ENCODE data around the gene OPCML.

OPCML gene

GRCh38 chr11:133338588-133338987 lies 193.7 kb downstream of the OPCML start:
- in situ Hi-C loops (cut with HindIII; ENCODE audit: low pct_ligation_motif_present, low sequenced_read_pairs) = no loop called here
- TF ChIP-seq, protein P1, sequence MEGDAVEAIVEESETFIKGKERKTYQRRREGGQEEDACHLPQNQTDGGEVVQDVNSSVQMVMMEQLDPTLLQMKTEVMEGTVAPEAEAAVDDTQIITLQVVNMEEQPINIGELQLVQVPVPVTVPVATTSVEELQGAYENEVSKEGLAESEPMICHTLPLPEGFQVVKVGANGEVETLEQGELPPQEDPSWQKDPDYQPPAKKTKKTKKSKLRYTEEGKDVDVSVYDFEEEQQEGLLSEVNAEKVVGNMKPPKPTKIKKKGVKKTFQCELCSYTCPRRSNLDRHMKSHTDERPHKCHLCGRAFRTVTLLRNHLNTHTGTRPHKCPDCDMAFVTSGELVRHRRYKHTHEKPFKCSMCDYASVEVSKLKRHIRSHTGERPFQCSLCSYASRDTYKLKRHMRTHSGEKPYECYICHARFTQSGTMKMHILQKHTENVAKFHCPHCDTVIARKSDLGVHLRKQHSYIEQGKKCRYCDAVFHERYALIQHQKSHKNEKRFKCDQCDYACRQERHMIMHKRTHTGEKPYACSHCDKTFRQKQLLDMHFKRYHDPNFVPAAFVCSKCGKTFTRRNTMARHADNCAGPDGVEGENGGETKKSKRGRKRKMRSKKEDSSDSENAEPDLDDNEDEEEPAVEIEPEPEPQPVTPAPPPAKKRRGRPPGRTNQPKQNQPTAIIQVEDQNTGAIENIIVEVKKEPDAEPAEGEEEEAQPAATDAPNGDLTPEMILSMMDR (IDR thresholded peaks at IDR 0.05; ENCODE audit: low read depth, low read length, missing control alignments) = no peak

DNA sequence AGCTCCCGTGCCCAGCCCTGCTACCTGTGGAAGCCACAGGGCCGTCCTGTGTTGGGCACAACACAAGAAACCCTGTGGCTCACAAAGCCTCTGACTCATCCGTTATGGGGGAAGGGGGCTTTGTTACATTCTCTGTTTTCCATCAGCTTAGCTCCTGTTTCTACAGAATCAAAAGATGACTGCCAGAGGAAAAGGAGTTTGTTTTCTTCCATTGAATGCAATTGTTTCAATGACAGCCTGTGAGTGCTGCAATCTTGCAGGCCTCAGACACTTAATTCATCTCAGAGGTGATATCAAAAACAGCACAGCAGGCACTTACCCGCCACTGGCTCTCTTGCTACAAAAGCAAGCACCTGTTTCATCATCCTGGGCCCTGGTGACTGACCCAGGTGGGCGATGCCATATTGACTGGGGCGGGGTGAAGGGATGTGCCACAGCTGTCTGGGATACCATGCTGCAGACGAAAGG lies 194.3 kb downstream of the OPCML start:
- no peak for DNase-seq
- TF ChIP-seq, protein P1 (IDR thresholded peaks at IDR 0.05; ENCODE audit: low read depth, low read length, missing control alignments) = no peak
- in situ Hi-C loops (cut with HindIII; ENCODE audit: low pct_ligation_motif_present, low sequenced_read_pairs) = no loop called here
- Histone ChIP-seq H3K36me3 (replicated peaks) (no peaks in the 10 kb centered on the region), H3K27me3 (replicated peaks) (no peaks in the 10 kb centered on the region), H3K4me3 (ENCODE audit: low read depth, low read length) (no peak overlapping the region), H3K27ac (no peak overlapping the region)

More at GRCh38 chr11:133338588-133338987, 193.7 kb downstream of the OPCML start:
- DNase-seq = no peak
- H3K27me3 ChIP-seq (replicated peaks) = no peaks in the 10 kb centered on the region
- H3K4me3 ChIP-seq (ENCODE audit: low read depth, low read length) = no peak overlapping the region
- H3K27ac ChIP-seq = no peak overlapping the region
- no peaks in the 10 kb centered on the region for H3K36me3 ChIP-seq (replicated peaks)

- no peaks in the 10 kb centered on the region for H3K27me3 ChIP-seq (replicated peaks)
- no peak overlapping the region for H3K4me3 ChIP-seq (ENCODE audit: low read depth, low read length)
- H3K27ac ChIP-seq = no peak overlapping the region
- no peaks in the 10 kb centered on the region for H3K36me3 ChIP-seq (replicated peaks)
- in situ Hi-C loops (cut with HindIII; ENCODE audit: low pct_ligation_motif_present, low sequenced_read_pairs) = no loop called here
- TF ChIP-seq, protein P1 (IDR thresholded peaks at IDR 0.05; ENCODE audit: low read depth, low read length, missing control alignments) = no peak
- DNase-seq = no peak
Observed at GRCh38 chr11:133337193-133337592, 195.1 kb downstream of the OPCML start.

DNA sequence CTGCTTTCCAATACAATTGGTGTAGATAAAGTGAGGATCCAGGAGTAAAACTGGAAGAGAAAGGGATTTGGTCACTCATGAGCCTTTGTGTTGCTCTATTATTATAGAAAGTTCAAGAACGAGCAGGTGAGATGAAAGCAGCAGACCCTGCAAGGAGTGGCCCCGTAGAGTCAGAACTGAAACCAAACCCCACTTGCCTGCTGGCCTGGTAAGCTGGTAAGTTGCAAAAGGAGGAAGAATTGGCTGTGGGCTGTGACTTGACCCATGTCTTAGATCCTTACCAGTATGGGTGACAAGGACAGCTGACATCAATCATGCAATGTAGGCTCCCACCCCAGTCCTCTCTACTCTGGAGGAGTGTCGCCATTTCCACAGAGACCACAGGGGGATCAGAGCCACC lies 201.3 kb downstream of the OPCML start:
- no peak overlapping the region for H3K27ac ChIP-seq
- H3K27me3 ChIP-seq (replicated peaks) = no peaks in the 10 kb centered on the region
- DNase-seq = no peak
- TF ChIP-seq, protein P1 (IDR thresholded peaks at IDR 0.05; ENCODE audit: low read depth, low read length, missing control alignments) = no peak
- H3K36me3 ChIP-seq (replicated peaks) = no peaks in the 10 kb centered on the region
- in situ Hi-C loops (cut with HindIII; ENCODE audit: low pct_ligation_motif_present, low sequenced_read_pairs) = no loop called here
- no peak overlapping the region for H3K4me3 ChIP-seq (ENCODE audit: low read depth, low read length)

- H3K36me3 ChIP-seq (replicated peaks) = no peaks in the 10 kb centered on the region
- no peak overlapping the region for H3K4me3 ChIP-seq (ENCODE audit: low read depth, low read length)
- in situ Hi-C loops (cut with HindIII; ENCODE audit: low pct_ligation_motif_present, low sequenced_read_pairs) = no loop called here
- DNase-seq = no peak
- H3K27me3 ChIP-seq (replicated peaks) = no peaks in the 10 kb centered on the region
- H3K27ac ChIP-seq = no peak overlapping the region
- TF ChIP-seq, protein P1 (IDR thresholded peaks at IDR 0.05; ENCODE audit: low read depth, low read length, missing control alignments) = no peak
Observed at GRCh38 chr11:133326849-133327248, 205.5 kb downstream of the OPCML start.

DNA sequence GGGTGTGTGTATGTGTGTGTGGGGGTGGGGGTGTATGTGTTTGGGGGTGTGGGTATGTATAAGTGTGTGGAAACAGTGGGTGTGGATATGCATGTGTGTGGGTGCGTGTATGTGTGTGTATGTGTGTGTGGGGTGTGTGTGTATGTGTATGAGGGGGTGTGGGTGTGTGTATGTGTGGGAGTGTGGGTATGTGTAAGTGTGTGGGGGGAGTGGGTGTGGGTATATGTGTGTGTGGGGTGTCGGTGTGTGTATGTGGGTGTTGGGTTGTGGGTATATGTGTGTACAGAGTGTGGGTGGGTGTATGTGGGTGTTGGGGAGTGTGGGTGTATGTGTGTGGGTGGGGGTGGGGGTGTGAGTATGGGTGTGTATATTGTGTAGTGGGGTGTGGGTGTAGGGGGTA lies 206.0 kb downstream of the OPCML start:
- H3K36me3 ChIP-seq (replicated peaks) = no peaks in the 10 kb centered on the region
- H3K27ac ChIP-seq = no peak overlapping the region
- no peak for DNase-seq
- TF ChIP-seq, protein P1 (IDR thresholded peaks at IDR 0.05; ENCODE audit: low read depth, low read length, missing control alignments) = no peak
- in situ Hi-C loops (cut with HindIII; ENCODE audit: low pct_ligation_motif_present, low sequenced_read_pairs) = no loop called here
- H3K27me3 ChIP-seq (replicated peaks) = no peaks in the 10 kb centered on the region
- no peak overlapping the region for H3K4me3 ChIP-seq (ENCODE audit: low read depth, low read length)
